ENCODE data around the gene TMUB2.
"Not testable (repeated sequence)": the region's sequence is repeated elsewhere in the genome, so short reads cannot be mapped to it uniquely, and the experiment has no call there.

The TMUB2 gene

GRCh38 chr17:44186307-44187130 is at the start of gene TMUB2:
TMUB2 (plus strand) TSS chr17:44186972; CDS start chr17:44187709, 737 bp downstream.
- DNase-seq (ENCODE audit: low spot score): peak; percentile 100

GRCh38 chr17:44137891-44138709 is 48.7 kb upstream of the TMUB2 start:
- peak; percentile 97 for DNase-seq (ENCODE audit: low spot score)

GRCh38 chr17:44143921-44144320 is 42.9 kb upstream of the TMUB2 start:
- DNase-seq (ENCODE audit: low spot score): not testable (repeated sequence)

- no peak for DNase-seq (ENCODE audit: low spot score)
These were observed 41.6 kb upstream of the TMUB2 start for GRCh38 chr17:44144966-44145739.

GRCh38 chr17:44146375-44147346 is 40.1 kb upstream of the TMUB2 start:
- no peak for DNase-seq (ENCODE audit: low spot score)

GRCh38 chr17:44147812-44148211 is 39.0 kb upstream of the TMUB2 start:
- no peak for DNase-seq (ENCODE audit: low spot score)

GRCh38 chr17:44149066-44149465 is 37.7 kb upstream of the TMUB2 start:
- DNase-seq (ENCODE audit: low spot score): not testable (repeated sequence)

- DNase-seq (ENCODE audit: low spot score): no peak
These were observed 36.9 kb upstream of the TMUB2 start for GRCh38 chr17:44149750-44150329.

GRCh38 chr17:44152875-44153274 is 33.9 kb upstream of the TMUB2 start:
- DNase-seq (ENCODE audit: low spot score): no peak

- DNase-seq (ENCODE audit: low spot score): no peak
These were observed 31.3 kb upstream of the TMUB2 start for GRCh38 chr17:44155488-44155887.

GRCh38 chr17:44159519-44160210 is 27.1 kb upstream of the TMUB2 start:
- no peak for DNase-seq (ENCODE audit: low spot score)

GRCh38 chr17:44164476-44164875 is 22.3 kb upstream of the TMUB2 start:
- DNase-seq (ENCODE audit: low spot score): no peak

- no peak for DNase-seq (ENCODE audit: low spot score)
These were observed 19.5 kb upstream of the TMUB2 start for GRCh38 chr17:44167181-44167861.

- no peak for DNase-seq (ENCODE audit: low spot score)
These were observed 16.7 kb upstream of the TMUB2 start for GRCh38 chr17:44170135-44170498.

GRCh38 chr17:44170499-44171201 is 16.1 kb upstream of the TMUB2 start, which contains the start of gene ASB16:
ASB16 (plus strand) TSS chr17:44170704; CDS start chr17:44170790, 86 bp downstream.
- peak; percentile 74 for DNase-seq (ENCODE audit: low spot score)

- DNase-seq (ENCODE audit: low spot score): no peak
These were observed 14.8 kb upstream of the TMUB2 start for GRCh38 chr17:44171931-44172455.

GRCh38 chr17:44174427-44174826 is 12.3 kb upstream of the TMUB2 start:
- DNase-seq (ENCODE audit: low spot score): no peak

- DNase-seq (ENCODE audit: low spot score): peak; percentile 66
These were observed 10.5 kb upstream of the TMUB2 start for GRCh38 chr17:44176257-44176656.
